Thyroid gland (tissue), 4 donors: ENCODE measurements around the gene RELB. TPM values are rescaled to one million over a fixed set of nuclear protein-coding genes. Genes with fewer than 3 reads are reported as not detected.

ENCODE experiments used
- DNase-seq, 2 donors: peaks; one replicate each; pipeline ENCODE4 v3.0.0-alpha.2; 2019
- H3K27ac ChIP-seq, 3 donors: fragments of 200-600 bp; sonication (generic); 1 replicate in 2 of 3; 2 replicates in 1 of 3; pipeline ENCODE4 v1.5.1; 2016 to 2019; ENCODE audit warnings: mild to moderate bottlenecking in 1 of 3, moderate library complexity in 1 of 3
- H3K27me3 ChIP-seq: fragments of 200-600 bp; sonication (generic); one replicate; pipeline ENCODE4 v1.5.1; 2019
- H3K36me3 ChIP-seq, 2 donors: fragments of 200-600 bp; sonication (generic); one replicate each; pipeline ENCODE4 v1.5.1; 2016 to 2019
- H3K4me1 ChIP-seq, 2 donors: fragments of 200-600 bp; sonication (generic); one replicate each; pipeline ENCODE4 v1.5.1; 2017 to 2019
- H3K4me3 ChIP-seq, 3 donors: fragments of 200-600 bp; sonication (generic); replicated peaks in 1 of 3; 1 replicate in 2 of 3; 2 replicates in 1 of 3; pipeline ENCODE4 v1.5.1; 2016; ENCODE audit warnings: mild to moderate bottlenecking in 1 of 3
- H3K9me3 ChIP-seq: fragments of 200-600 bp; sonication (generic); one replicate; pipeline ENCODE4 v1.5.1; 2017
- POLR2A ChIP-seq, 2 donors: fragments of 450-650 bp; IDR thresholded peaks; one replicate each; pipeline ENCODE4 v1.6.1; 2017; ENCODE audit warnings: antibody characterized with exemption in 2 of 2, mild to moderate bottlenecking in 2 of 2, moderate library complexity in 1 of 2
- WGBS, 2 donors: methylation state at CpG; one replicate each; pipeline ENCODE4 v1.1.5; 2017; 5-methylcytosine and 5-hydroxymethylcytosine counted together
- intact Hi-C: fragments of 100-400 bp; cut with DNase I; formaldehyde crosslinking; loops from one replicate; pipeline ENCODE4 v1.15.1; 2023
- total RNA-seq, 4 donors: library from RNA; depleted of rRNA; stranded (reverse); fragments of >200 nt; gene quantifications; one replicate each; pipeline ENCODE4 v1.2.3, GENCODE V29; 2016
- TF ChIP-seq, protein P1 (sequence below), 6 experiments: fragments of 200-600 bp in 3 of 6; fragments of 450-650 bp in 3 of 6; sonication (generic) in 3 of 6; IDR thresholded peaks; one replicate each; pipeline ENCODE4 v1.5.1; 2016 to 2019; ENCODE audit warnings: antibody characterized with exemption in 6 of 6, mild to moderate bottlenecking in 2 of 6, inconsistent platforms in 1 of 6, moderate library complexity in 1 of 6

RELB gene
- total RNA-seq, 4 donors from 2014 or later = 6.7 to 11.3 (median 9.1) TPM

DNA sequence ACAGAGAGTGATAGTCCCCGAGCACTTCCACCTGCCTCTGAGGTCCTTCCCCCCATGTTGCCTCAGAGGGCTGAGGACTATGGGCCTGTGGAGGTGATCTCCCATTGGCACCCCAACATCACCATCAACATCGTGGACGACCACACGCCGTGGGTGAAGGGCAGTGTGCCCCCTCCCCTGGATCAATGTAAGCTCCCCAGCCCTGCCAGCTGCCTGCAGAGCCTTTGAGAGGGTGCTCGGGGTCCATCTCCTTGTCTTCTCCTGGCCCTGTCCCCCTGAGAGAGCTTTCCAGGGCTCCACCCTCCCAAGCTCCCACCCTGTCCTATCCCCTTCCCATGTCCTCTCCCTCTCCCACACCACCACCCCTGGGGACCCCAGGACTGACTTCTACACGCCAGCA lies 14.9 kb upstream of the RELB start:
- TF ChIP-seq, protein P1, sequence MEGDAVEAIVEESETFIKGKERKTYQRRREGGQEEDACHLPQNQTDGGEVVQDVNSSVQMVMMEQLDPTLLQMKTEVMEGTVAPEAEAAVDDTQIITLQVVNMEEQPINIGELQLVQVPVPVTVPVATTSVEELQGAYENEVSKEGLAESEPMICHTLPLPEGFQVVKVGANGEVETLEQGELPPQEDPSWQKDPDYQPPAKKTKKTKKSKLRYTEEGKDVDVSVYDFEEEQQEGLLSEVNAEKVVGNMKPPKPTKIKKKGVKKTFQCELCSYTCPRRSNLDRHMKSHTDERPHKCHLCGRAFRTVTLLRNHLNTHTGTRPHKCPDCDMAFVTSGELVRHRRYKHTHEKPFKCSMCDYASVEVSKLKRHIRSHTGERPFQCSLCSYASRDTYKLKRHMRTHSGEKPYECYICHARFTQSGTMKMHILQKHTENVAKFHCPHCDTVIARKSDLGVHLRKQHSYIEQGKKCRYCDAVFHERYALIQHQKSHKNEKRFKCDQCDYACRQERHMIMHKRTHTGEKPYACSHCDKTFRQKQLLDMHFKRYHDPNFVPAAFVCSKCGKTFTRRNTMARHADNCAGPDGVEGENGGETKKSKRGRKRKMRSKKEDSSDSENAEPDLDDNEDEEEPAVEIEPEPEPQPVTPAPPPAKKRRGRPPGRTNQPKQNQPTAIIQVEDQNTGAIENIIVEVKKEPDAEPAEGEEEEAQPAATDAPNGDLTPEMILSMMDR (IDR thresholded peaks at IDR 0.05) = no peak
- TF ChIP-seq POLR2A (IDR thresholded peaks at IDR 0.05) = no peak
- WGBS, 2 donors = 90 to 98% methylated on average over 3 to 7 of the region's 7 CpGs
- no peak overlapping the region for H3K4me3 ChIP-seq
- no peaks in the 10 kb centered on the region for H3K27me3 ChIP-seq
- no peaks in the 10 kb centered on the region for H3K4me1 ChIP-seq
- H3K36me3 ChIP-seq = peaks cover 30 to 37% of the 10 kb centered on the region in 2 donors
- intact Hi-C loops = no loop called here
- DNase-seq = no peak
- no peaks in the 10 kb centered on the region for H3K9me3 ChIP-seq
- H3K27ac ChIP-seq = no peak overlapping the region

DNA sequence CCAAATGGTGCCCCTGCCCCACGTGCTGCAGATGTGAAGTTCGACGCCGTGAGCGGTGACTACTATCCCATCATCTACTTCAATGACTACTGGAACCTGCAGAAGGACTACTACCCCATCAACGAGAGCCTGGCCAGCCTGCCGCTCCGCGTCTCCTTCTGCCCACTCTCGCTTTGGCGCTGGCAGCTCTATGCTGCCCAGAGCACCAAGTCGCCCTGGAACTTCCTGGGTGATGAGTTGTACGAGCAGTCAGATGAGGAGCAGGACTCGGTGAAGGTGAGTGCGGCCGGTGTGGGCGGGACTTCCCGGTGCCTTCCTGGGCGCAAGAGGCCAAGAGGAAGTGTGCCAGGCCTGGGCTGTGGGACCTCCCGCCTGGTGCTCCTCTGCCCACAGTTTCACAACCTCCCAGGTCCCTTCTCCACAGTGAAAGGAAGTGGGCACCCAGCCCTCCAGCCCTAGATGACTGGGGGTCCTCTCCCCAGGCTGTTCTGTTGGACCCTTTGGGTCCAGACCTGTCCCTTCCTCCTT lies 14.1 kb upstream of the RELB start:
- peaks cover 34 to 38% of the 10 kb centered on the region in 2 donors for H3K36me3 ChIP-seq
- no peaks in the 10 kb centered on the region for H3K4me1 ChIP-seq
- intact Hi-C loops = no loop called here
- no peak overlapping the region for H3K4me3 ChIP-seq
- WGBS, 2 donors = 89 to 96% methylated on average over 19 to 20 of the region's 20 CpGs
- no peak for DNase-seq
- H3K27ac ChIP-seq = no peak overlapping the region
- no peak for TF ChIP-seq POLR2A (IDR thresholded peaks at IDR 0.05)
- TF ChIP-seq, protein P1 (IDR thresholded peaks at IDR 0.05) = no peak
- H3K27me3 ChIP-seq = no peaks in the 10 kb centered on the region
- H3K9me3 ChIP-seq = no peaks in the 10 kb centered on the region

DNA sequence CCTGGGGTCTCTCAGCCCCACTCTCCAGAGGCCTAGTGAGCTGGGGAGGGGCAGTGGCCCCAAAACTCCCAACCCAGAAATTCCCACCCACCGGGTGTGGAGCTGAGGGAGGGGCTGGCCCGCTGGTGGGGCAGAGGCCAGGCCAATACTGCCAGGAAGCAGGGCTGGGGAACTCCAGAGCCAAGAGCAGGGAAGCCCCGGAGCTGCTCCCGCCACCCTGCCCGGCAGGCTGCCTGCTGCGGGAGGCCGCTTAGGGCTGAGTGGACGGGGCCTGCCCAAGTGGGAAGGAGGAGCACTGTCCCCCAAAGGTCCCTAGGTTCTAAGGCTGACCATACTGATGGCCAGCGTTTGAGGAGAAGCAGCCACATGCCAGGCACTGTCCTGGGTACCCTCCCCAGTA lies 13.0 kb upstream of the RELB start:
- TF ChIP-seq, protein P1 (IDR thresholded peaks at IDR 0.05) = no peak
- TF ChIP-seq POLR2A (IDR thresholded peaks at IDR 0.05) = no peak
- WGBS, 2 donors = 100% methylated on average over 1 of the region's 9 CpGs; no CpG with 5 or more reads in 1 of the 2 donors

DNA sequence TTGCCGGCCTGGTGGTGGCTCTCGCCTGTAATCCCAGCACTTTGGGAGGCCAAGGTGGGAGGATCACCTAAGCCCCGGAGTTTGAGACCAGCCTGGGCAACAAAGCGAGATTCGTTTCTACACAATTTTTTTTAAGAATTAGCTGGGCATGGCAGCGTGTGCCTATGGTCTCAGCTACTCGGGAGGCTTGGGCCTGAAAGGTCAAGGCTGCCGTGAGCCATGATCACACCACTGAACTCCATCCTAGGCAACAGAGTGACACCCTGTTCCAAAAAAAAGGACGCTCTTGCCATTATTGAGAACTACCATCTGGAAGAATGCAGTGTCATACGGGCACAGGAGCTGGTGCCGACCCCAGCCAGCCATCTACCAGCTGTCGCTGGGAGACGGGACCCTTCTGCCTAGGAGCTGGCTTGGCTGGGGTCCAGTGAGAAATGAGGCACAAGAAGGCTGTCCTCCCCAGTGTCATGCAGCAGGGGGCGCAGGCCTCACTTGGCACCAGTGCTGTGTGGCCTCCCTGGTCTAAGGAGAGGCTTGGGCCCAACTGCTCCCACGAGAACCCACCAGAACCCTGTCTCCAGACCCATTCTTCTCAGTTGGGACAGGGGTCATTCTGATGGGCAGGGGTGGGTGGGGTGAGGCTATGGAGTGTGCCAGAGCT lies 12.2 kb upstream of the RELB start:
- peak; percentile 45 to 57 for DNase-seq
- Histone ChIP-seq H3K9me3 (no peaks in the 10 kb centered on the region), H3K4me3 (no peak overlapping the region), H3K36me3 (peaks cover 42 to 45% of the 10 kb centered on the region in 2 donors), H3K27ac (no peak overlapping the region), H3K27me3 (no peaks in the 10 kb centered on the region), H3K4me1 (no peaks in the 10 kb centered on the region)
- intact Hi-C loops = no loop called here
- no peak for TF ChIP-seq POLR2A (IDR thresholded peaks at IDR 0.05)
- TF ChIP-seq, protein P1 (IDR thresholded peaks at IDR 0.05) = peak in 4 of 6 experiments; percentile 11 to 46 (median 36)
- 85 to 90% methylated on average over 13 to 14 of the region's 15 CpGs for WGBS, 2 donors

More for the DNA sequence above, 13.0 kb upstream of the RELB start:
- Histone ChIP-seq H3K27ac (no peak overlapping the region), H3K27me3 (no peaks in the 10 kb centered on the region), H3K9me3 (no peaks in the 10 kb centered on the region), H3K4me3 (no peak overlapping the region), H3K4me1 (no peaks in the 10 kb centered on the region), H3K36me3 (peaks cover 42 to 45% of the 10 kb centered on the region in 2 donors)
- intact Hi-C loops = no loop called here
- DNase-seq = no peak

DNA sequence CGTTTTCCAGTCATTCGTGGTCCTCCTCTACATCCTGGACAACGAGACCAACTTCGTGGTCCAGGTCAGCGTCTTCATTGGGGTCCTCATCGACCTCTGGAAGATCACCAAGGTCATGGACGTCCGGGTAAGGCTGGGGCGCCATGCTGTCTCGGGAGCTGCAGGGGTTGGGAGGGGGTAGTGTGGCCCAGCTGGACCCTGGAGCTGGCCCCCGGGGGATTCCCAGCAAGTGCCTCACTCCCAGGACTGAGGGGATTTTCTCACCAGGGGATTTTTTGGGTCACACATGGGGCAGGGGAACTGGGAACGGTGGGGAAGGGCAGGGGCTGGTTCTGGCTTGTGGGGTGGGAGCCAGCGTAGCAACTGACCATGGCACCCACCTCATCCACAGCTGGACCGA lies 10.8 kb upstream of the RELB start:
- intact Hi-C loops = no loop called here
- H3K27ac ChIP-seq = no peak overlapping the region
- H3K4me3 ChIP-seq = no peak overlapping the region
- 90 to 93% methylated on average over 13 to 14 of the region's 14 CpGs for WGBS, 2 donors
- H3K36me3 ChIP-seq = peaks cover 32 to 37% of the 10 kb centered on the region in 2 donors
- DNase-seq = no peak
- no peaks in the 10 kb centered on the region for H3K4me1 ChIP-seq
- TF ChIP-seq, protein P1 (IDR thresholded peaks at IDR 0.05) = no peak
- TF ChIP-seq POLR2A (IDR thresholded peaks at IDR 0.05) = no peak
- no peaks in the 10 kb centered on the region for H3K9me3 ChIP-seq
- H3K27me3 ChIP-seq = no peaks in the 10 kb centered on the region
